Effector memory CD8-positive, alpha-beta T cell (primary cell): ENCODE data around the gene SMTN.
A peak's percentile ranks its signal among the peaks of the same experiment; 100 is the strongest.
"Not testable (repeated sequence)": the region's sequence is repeated elsewhere in the genome, so short reads cannot be mapped to it uniquely, and the experiment has no call there.

Experiments used
- ATAC-seq: fragments of 150-1000 bp; cut with Tn5 transposase; replicated peaks from 2 replicates; pipeline ENCODE4 v1.10.0; 2021; ENCODE audit warnings: mild to moderate bottlenecking, moderate library complexity
- DNase-seq, 3 experiments: peaks; one replicate each; pipeline ENCODE4 v3.0.0; 2021
- H3K27ac Mint-ChIP-seq, 2 donors: one replicate each; pipeline ENCODE4 v1.8.0; 2022; ENCODE audit warnings: mild to moderate bottlenecking in 2 of 2, mixed read lengths in 2 of 2, moderate library complexity in 2 of 2
- H3K27me3 Mint-ChIP-seq, 2 donors: one replicate each; pipeline ENCODE4 v1.8.0; 2022; ENCODE audit warnings: mixed read lengths in 2 of 2
- H3K36me3 Mint-ChIP-seq: one replicate; pipeline ENCODE4 v1.8.0; 2022; ENCODE audit warnings: mild to moderate bottlenecking, moderate library complexity, mixed read lengths; ENCODE audit not compliant: insufficient read depth
- H3K4me1 Mint-ChIP-seq, 2 donors: one replicate each; pipeline ENCODE4 v1.8.0; 2022; ENCODE audit warnings: low read depth in 2 of 2, mixed read lengths in 2 of 2
- H3K4me3 Mint-ChIP-seq, 2 donors: one replicate each; pipeline ENCODE4 v1.8.0; 2022; ENCODE audit warnings: mild to moderate bottlenecking in 2 of 2, mixed read lengths in 2 of 2, moderate library complexity in 2 of 2
- H3K9me3 Mint-ChIP-seq, 2 donors: one replicate each; pipeline ENCODE4 v1.8.0; 2022; ENCODE audit warnings: mixed read lengths in 2 of 2

The SMTN gene

GRCh38 chr22:31107178-31107893, 26.2 kb downstream of the SMTN start, which contains the start of gene SELENOM:
Gene SELENOM (minus strand): TSS chr22:31107568. CDS start chr22:31107505, 63 bp downstream.
- H3K4me1 Mint-ChIP-seq = peaks cover 22 to 23% of the 10 kb centered on the region in 2 donors
- H3K27me3 Mint-ChIP-seq = no peaks in the 10 kb centered on the region
- H3K9me3 Mint-ChIP-seq = no peaks in the 10 kb centered on the region
- H3K27ac Mint-ChIP-seq = peak within 1 kb of the TSS; percentile 92 to 93
- ATAC-seq = peak; percentile 88
- peak within 1 kb of the TSS; percentile 92 to 96 for H3K4me3 Mint-ChIP-seq
- DNase-seq = peak; percentile 77 to 80 (median 80)
- H3K36me3 Mint-ChIP-seq = peaks cover 9% of the 10 kb centered on the region

GRCh38 chr22:31107894-31108218, 26.7 kb downstream of the SMTN start:
- Mint-ChIP-seq H3K4me3 (peak overlapping the region; percentile 92 to 96), H3K4me1 (peaks cover 22 to 23% of the 10 kb centered on the region in 2 donors), H3K36me3 (peaks cover 9% of the 10 kb centered on the region), H3K9me3 (no peaks in the 10 kb centered on the region), H3K27ac (peak overlapping the region; percentile 92 to 93), H3K27me3 (no peaks in the 10 kb centered on the region)
- DNase-seq (no peak), ATAC-seq (peak; percentile 20)

GRCh38 chr22:31112547-31113091, 31.5 kb downstream of the SMTN start:
- H3K4me1 Mint-ChIP-seq, H3K9me3 Mint-ChIP-seq, H3K4me3 Mint-ChIP-seq, DNase-seq, H3K27me3 Mint-ChIP-seq, H3K27ac Mint-ChIP-seq, ATAC-seq, H3K36me3 Mint-ChIP-seq: not testable (repeated sequence)

- Mint-ChIP-seq H3K27me3 (no peaks in the 10 kb centered on the region), H3K4me1 (no peaks in the 10 kb centered on the region), H3K4me3 (no peak overlapping the region), H3K36me3 (no peaks in the 10 kb centered on the region), H3K27ac (no peak overlapping the region), H3K9me3 (no peaks in the 10 kb centered on the region)
- DNase-seq = no peak
- ATAC-seq = no peak
Observed at GRCh38 chr22:31118046-31118820, 37.1 kb downstream of the SMTN start.

- Mint-ChIP-seq H3K27me3 (no peaks in the 10 kb centered on the region), H3K36me3 (no peaks in the 10 kb centered on the region), H3K27ac (no peak overlapping the region), H3K4me1 (no peaks in the 10 kb centered on the region), H3K4me3 (no peak overlapping the region), H3K9me3 (no peaks in the 10 kb centered on the region)
- DNase-seq (no peak), ATAC-seq (no peak)
Observed at GRCh38 chr22:31119026-31119717, 38.1 kb downstream of the SMTN start.

GRCh38 chr22:31120230-31120629, 39.1 kb downstream of the SMTN start:
- H3K27me3 Mint-ChIP-seq = no peaks in the 10 kb centered on the region
- peak overlapping the region in 1 of 2 donors; percentile 36 for H3K27ac Mint-ChIP-seq
- H3K9me3 Mint-ChIP-seq = no peaks in the 10 kb centered on the region
- H3K4me1 Mint-ChIP-seq = no peaks in the 10 kb centered on the region
- ATAC-seq = no peak
- DNase-seq = no peak
- H3K36me3 Mint-ChIP-seq = no peaks in the 10 kb centered on the region
- no peak overlapping the region for H3K4me3 Mint-ChIP-seq

- Mint-ChIP-seq H3K9me3 (no peaks in the 10 kb centered on the region), H3K4me3 (no peak overlapping the region), H3K36me3 (no peaks in the 10 kb centered on the region), H3K4me1 (no peaks in the 10 kb centered on the region), H3K27me3 (no peaks in the 10 kb centered on the region), H3K27ac (no peak overlapping the region)
- DNase-seq (no peak), ATAC-seq (no peak)
Observed at GRCh38 chr22:31120642-31121041, 39.5 kb downstream of the SMTN start.

- Mint-ChIP-seq H3K4me1 (no peaks in the 10 kb centered on the region), H3K4me3 (no peak overlapping the region), H3K27me3 (no peaks in the 10 kb centered on the region), H3K27ac (peak overlapping the region in 1 of 2 donors; percentile 4), H3K9me3 (no peaks in the 10 kb centered on the region), H3K36me3 (no peaks in the 10 kb centered on the region)
- no peak for ATAC-seq
- no peak for DNase-seq
Observed at GRCh38 chr22:31121403-31121802, 40.3 kb downstream of the SMTN start.

- H3K27me3 Mint-ChIP-seq = peaks cover 0 to 3% of the 10 kb centered on the region in 2 donors
- no peak for DNase-seq
- ATAC-seq = no peak
- no peaks in the 10 kb centered on the region for H3K36me3 Mint-ChIP-seq
- H3K4me3 Mint-ChIP-seq = no peak overlapping the region
- peaks cover 0 to under 1% of the 10 kb centered on the region in 2 donors for H3K4me1 Mint-ChIP-seq
- no peaks in the 10 kb centered on the region for H3K9me3 Mint-ChIP-seq
- peak overlapping the region in 1 of 2 donors; percentile 66 for H3K27ac Mint-ChIP-seq
Observed at GRCh38 chr22:31122196-31122531, 41.0 kb downstream of the SMTN start.

GRCh38 chr22:31122532-31123291, 41.6 kb downstream of the SMTN start, which contains the start of gene INPP5J:
Gene INPP5J (plus strand): TSS chr22:31122966. CDS start chr22:31123015, 49 bp downstream.
- no peak for DNase-seq
- Mint-ChIP-seq H3K4me3 (no peak within 1 kb of the TSS), H3K27ac (peak within 1 kb of the TSS in 1 of 2 donors; percentile 66), H3K36me3 (no peaks in the 10 kb centered on the region), H3K27me3 (peaks cover 0 to 8% of the 10 kb centered on the region in 2 donors), H3K9me3 (no peaks in the 10 kb centered on the region), H3K4me1 (peaks cover 0 to 3% of the 10 kb centered on the region in 2 donors)
- ATAC-seq = no peak

GRCh38 chr22:31123292-31123602, 42.1 kb downstream of the SMTN start:
- no peaks in the 10 kb centered on the region for H3K9me3 Mint-ChIP-seq
- no peak overlapping the region for H3K4me3 Mint-ChIP-seq
- no peak overlapping the region for H3K27ac Mint-ChIP-seq
- peaks cover 0 to 14% of the 10 kb centered on the region in 2 donors for H3K27me3 Mint-ChIP-seq
- DNase-seq (no peak), ATAC-seq (no peak)
- H3K4me1 Mint-ChIP-seq = peaks cover 0 to 3% of the 10 kb centered on the region in 2 donors
- H3K36me3 Mint-ChIP-seq = no peaks in the 10 kb centered on the region

- Mint-ChIP-seq H3K4me3 (no peak overlapping the region), H3K27me3 (peaks cover 0 to 14% of the 10 kb centered on the region in 2 donors), H3K9me3 (no peaks in the 10 kb centered on the region), H3K4me1 (peaks cover 0 to 3% of the 10 kb centered on the region in 2 donors), H3K27ac (no peak overlapping the region), H3K36me3 (no peaks in the 10 kb centered on the region)
- ATAC-seq (no peak), DNase-seq (no peak)
Observed at GRCh38 chr22:31124290-31124689, 43.2 kb downstream of the SMTN start.
